Astrocyte (in vitro differentiated cells and primary cell): ENCODE results near the gene SPACA4. TPM values are rescaled to one million over a fixed set of nuclear protein-coding genes. Genes with fewer than 3 reads are reported as not detected.
A peak's percentile ranks its signal among the peaks of the same experiment; 100 is the strongest.

Experiments
- DNase-seq: peaks from one replicate; pipeline ENCODE4 v3.0.0-alpha.2; 2010; ENCODE audit warnings: low read depth
- FAIRE-seq: peaks from 2 replicates; lab custom pipeline; 2011; peaks lifted over from hg19 to GRCh38; lab: Jason Lieb, UNC
- H2AFZ ChIP-seq: 2 replicates; pipeline ENCODE4 v1.6.0; 2012; ENCODE audit warnings: low read depth, low read length, inconsistent platforms
- H3K27ac ChIP-seq: 2 replicates; pipeline ENCODE4 v1.5.1; 2011; ENCODE audit warnings: low read depth, low read length, inconsistent platforms
- H3K27me3 ChIP-seq: 2 replicates; pipeline ENCODE4 v1.6.0; 2011; ENCODE audit warnings: low read length, inconsistent platforms; ENCODE audit not compliant: insufficient read depth
- H3K36me3 ChIP-seq: 2 replicates; pipeline ENCODE4 v1.5.1; 2011; ENCODE audit warnings: low read length, inconsistent platforms; ENCODE audit not compliant: insufficient read depth
- H3K4me1 ChIP-seq: 2 replicates; pipeline ENCODE4 v1.5.1; 2011; ENCODE audit warnings: low read length, inconsistent platforms; ENCODE audit not compliant: insufficient read depth
- H3K4me2 ChIP-seq: 2 replicates; pipeline ENCODE4 v1.6.0; 2012; ENCODE audit warnings: low read length, inconsistent platforms
- H3K4me3 ChIP-seq: 2 replicates; pipeline ENCODE4 v1.5.1; 2011; ENCODE audit warnings: low read depth, mild to moderate bottlenecking, low read length, inconsistent platforms; ENCODE audit not compliant: insufficient read depth
- H3K79me2 ChIP-seq: 2 replicates; pipeline ENCODE4 v1.6.0; 2012; ENCODE audit warnings: mild to moderate bottlenecking, low read length, inconsistent platforms; ENCODE audit not compliant: insufficient read depth
- H3K9ac ChIP-seq: 2 replicates; pipeline ENCODE4 v1.6.0; 2012; ENCODE audit warnings: mild to moderate bottlenecking, low read length, inconsistent platforms
- H3K9me3 ChIP-seq: 2 replicates; pipeline ENCODE4 v1.5.1; 2012; ENCODE audit warnings: low read depth, mild to moderate bottlenecking, low read length, inconsistent platforms; ENCODE audit not compliant: insufficient read depth
- H4K20me1 ChIP-seq: 2 replicates; pipeline ENCODE4 v1.6.0; 2012; ENCODE audit warnings: low read length, inconsistent platforms; ENCODE audit not compliant: insufficient read depth
- H3K27ac Mint-ChIP-seq: one replicate; pipeline ENCODE4 v1.8.0; 2021; ENCODE audit warnings: mild to moderate bottlenecking, mixed read lengths; ENCODE audit not compliant: unreplicated experiment
- H3K27me3 Mint-ChIP-seq: one replicate; pipeline ENCODE4 v1.8.0; 2021; ENCODE audit warnings: low read depth, mixed read lengths; ENCODE audit not compliant: unreplicated experiment
- H3K36me3 Mint-ChIP-seq: one replicate; pipeline ENCODE4 v1.8.0; 2021; ENCODE audit warnings: low read depth, mixed read lengths; ENCODE audit not compliant: unreplicated experiment
- H3K4me1 Mint-ChIP-seq: one replicate; pipeline ENCODE4 v1.8.0; 2021; ENCODE audit warnings: low read depth, mixed read lengths; ENCODE audit not compliant: unreplicated experiment
- H3K4me3 Mint-ChIP-seq: one replicate; pipeline ENCODE4 v1.8.0; 2021; ENCODE audit warnings: mild to moderate bottlenecking, moderate library complexity, mixed read lengths; ENCODE audit not compliant: unreplicated experiment
- H3K9me3 Mint-ChIP-seq: one replicate; pipeline ENCODE4 v1.8.0; 2021; ENCODE audit warnings: mild to moderate bottlenecking, mixed read lengths; ENCODE audit not compliant: unreplicated experiment
- EZH2 ChIP-seq: IDR thresholded peaks from 2 replicates; pipeline ENCODE4 v1.6.1; 2012; ENCODE audit warnings: mild to moderate bottlenecking, low read length, inconsistent platforms; ENCODE audit not compliant: insufficient read depth
- total RNA-seq: library from RNA; stranded (reverse); gene quantifications from 2 replicates; pipeline ENCODE4 v1.2.1, GENCODE V29; 2021
- TF ChIP-seq, protein P1 (sequence below): IDR thresholded peaks from 2 replicates; pipeline ENCODE4 v1.5.1; 2011; ENCODE audit warnings: low read depth, mild to moderate bottlenecking, inconsistent platforms, low read length, moderate library complexity; ENCODE audit not compliant: insufficient read depth

Gene SPACA4
- total RNA-seq, 1 donor from 2014 or later = not detected

DNA sequence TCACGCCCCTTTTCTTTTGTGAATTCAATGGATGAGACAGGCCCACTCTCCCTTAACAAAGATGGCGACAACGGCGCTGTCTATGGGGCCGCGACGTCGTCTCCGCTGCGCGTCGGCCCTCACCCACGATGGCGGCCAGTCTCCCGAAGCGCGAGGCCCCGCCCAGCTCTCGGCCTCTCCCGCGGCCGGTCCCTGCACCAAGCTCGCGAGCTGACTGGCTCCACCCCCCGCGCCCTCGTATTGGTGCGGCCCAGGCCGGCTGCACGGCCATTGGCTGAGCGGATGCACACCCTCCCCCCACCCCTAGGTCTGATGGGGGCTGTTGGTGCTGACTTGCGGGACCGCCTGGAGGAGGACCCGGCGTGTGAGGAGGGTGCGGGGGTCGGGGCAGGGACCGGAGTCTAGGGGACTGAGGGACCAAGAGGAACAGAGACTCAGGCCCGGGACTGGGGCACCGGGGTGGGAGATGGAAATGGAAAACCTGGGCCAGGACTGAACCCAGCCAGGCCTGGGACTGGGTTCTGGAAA is 17.6 kb downstream of the SPACA4 start:
- no peaks in the 10 kb centered on the region for H3K27me3 ChIP-seq
- FAIRE-seq (peak; percentile 68), DNase-seq (peak; percentile 92)
- Mint-ChIP-seq H3K27ac (peak overlapping the region; percentile 78), H3K4me1 (peaks cover 18% of the 10 kb centered on the region), H3K4me3 (peak overlapping the region; percentile 86), H3K36me3 (peaks cover 5% of the 10 kb centered on the region), H3K27me3 (no peaks in the 10 kb centered on the region), H3K9me3 (no peaks in the 10 kb centered on the region)
- peak overlapping the region; percentile 62 for H3K4me3 ChIP-seq
- no peaks in the 10 kb centered on the region for H3K9me3 ChIP-seq
- H3K4me2 ChIP-seq = peak overlapping the region; percentile 89
- H3K79me2 ChIP-seq = peaks cover 28% of the 10 kb centered on the region
- H3K9ac ChIP-seq = peak overlapping the region; percentile 87
- H3K4me1 ChIP-seq = peaks cover 16% of the 10 kb centered on the region
- peak overlapping the region; percentile 81 for H3K27ac ChIP-seq
- TF ChIP-seq EZH2 = no peak
- TF ChIP-seq, protein P1, sequence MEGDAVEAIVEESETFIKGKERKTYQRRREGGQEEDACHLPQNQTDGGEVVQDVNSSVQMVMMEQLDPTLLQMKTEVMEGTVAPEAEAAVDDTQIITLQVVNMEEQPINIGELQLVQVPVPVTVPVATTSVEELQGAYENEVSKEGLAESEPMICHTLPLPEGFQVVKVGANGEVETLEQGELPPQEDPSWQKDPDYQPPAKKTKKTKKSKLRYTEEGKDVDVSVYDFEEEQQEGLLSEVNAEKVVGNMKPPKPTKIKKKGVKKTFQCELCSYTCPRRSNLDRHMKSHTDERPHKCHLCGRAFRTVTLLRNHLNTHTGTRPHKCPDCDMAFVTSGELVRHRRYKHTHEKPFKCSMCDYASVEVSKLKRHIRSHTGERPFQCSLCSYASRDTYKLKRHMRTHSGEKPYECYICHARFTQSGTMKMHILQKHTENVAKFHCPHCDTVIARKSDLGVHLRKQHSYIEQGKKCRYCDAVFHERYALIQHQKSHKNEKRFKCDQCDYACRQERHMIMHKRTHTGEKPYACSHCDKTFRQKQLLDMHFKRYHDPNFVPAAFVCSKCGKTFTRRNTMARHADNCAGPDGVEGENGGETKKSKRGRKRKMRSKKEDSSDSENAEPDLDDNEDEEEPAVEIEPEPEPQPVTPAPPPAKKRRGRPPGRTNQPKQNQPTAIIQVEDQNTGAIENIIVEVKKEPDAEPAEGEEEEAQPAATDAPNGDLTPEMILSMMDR = no peak
- no peaks in the 10 kb centered on the region for H3K36me3 ChIP-seq
- peaks cover 4% of the 10 kb centered on the region for H4K20me1 ChIP-seq
- H2AFZ ChIP-seq = peak overlapping the region; percentile 78

DNA sequence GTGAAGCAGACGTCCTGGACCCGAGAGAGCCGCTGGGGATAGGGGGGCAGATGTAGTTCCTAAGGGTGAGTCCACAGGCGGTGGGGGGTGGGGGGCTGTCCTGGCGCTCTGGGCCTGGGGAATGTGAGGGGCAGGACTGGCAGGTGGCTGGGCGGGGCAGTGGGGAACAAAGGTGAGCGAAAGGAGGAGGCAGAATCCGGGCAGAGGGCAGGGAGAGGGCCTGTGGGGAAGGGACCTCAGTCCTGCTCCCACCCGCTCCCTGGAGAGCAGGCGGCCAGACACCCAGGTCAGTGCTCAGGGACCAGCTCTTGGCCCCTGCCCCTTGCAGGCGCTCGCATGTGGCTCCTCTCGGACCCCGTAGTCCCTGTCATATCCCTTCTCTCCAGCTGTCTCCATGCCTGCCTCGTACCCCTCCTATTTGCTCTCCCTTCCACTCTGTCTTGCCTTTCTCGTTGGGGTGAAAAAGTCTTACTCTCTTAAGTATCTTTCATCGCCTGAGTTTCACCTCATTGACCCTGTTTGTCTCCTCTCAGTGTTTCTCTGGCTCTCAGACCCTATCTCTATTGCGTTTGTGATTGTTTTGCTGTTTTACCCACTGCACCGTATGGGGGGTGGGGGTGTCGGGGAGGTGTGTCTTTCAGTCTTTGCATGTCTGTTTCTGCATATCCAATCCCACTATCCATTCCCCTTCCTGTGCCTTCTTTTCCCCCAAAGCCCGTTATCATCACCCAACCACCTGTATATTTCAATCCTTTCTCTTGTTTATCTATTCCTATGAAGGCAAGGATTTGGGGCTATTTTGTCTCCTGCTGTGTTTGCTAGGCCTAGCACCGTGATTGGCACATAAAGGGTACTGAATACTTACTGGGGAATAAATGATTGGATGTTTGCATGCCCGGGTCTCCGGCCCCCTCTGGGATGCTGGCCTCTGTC is 18.5 kb downstream of the SPACA4 start:
- Histone ChIP-seq H3K4me2 (peak overlapping the region; percentile 89), H3K27ac (no peak overlapping the region), H3K79me2 (peaks cover 21% of the 10 kb centered on the region), H3K36me3 (no peaks in the 10 kb centered on the region), H3K9ac (peak overlapping the region; percentile 87), H4K20me1 (peaks cover 4% of the 10 kb centered on the region), H3K27me3 (no peaks in the 10 kb centered on the region), H3K4me1 (peaks cover 12% of the 10 kb centered on the region), H3K4me3 (peak overlapping the region; percentile 61), H3K9me3 (no peaks in the 10 kb centered on the region), H2AFZ (no peak overlapping the region)
- no peaks in the 10 kb centered on the region for H3K9me3 Mint-ChIP-seq
- no peaks in the 10 kb centered on the region for H3K27me3 Mint-ChIP-seq
- FAIRE-seq (no peak), DNase-seq (no peak)
- H3K4me1 Mint-ChIP-seq = peaks cover 12% of the 10 kb centered on the region
- peak overlapping the region; percentile 86 for H3K4me3 Mint-ChIP-seq
- no peak overlapping the region for H3K27ac Mint-ChIP-seq
- no peak for TF ChIP-seq EZH2
- TF ChIP-seq, protein P1 = no peak
- H3K36me3 Mint-ChIP-seq = peaks cover 5% of the 10 kb centered on the region
